GOT3 (cell line): Measurements from ENCODE around the gene NFU1.
A peak's percentile ranks its signal among the peaks of the same experiment; 100 is the strongest.

Source experiments
- DNase-seq: peaks from one replicate; lab custom pipeline; 2025; ENCODE audit warnings: mixed read lengths; lab: John Stamatoyannopoulos, UW

Gene NFU1

GRCh38 chr2:69436938-69437750 lies at the start of gene NFU1:
NFU1 (minus strand) TSS chr2:69437435; CDS start chr2:69437422, 13 bp downstream.
- peak; percentile 80 for DNase-seq

DNA sequence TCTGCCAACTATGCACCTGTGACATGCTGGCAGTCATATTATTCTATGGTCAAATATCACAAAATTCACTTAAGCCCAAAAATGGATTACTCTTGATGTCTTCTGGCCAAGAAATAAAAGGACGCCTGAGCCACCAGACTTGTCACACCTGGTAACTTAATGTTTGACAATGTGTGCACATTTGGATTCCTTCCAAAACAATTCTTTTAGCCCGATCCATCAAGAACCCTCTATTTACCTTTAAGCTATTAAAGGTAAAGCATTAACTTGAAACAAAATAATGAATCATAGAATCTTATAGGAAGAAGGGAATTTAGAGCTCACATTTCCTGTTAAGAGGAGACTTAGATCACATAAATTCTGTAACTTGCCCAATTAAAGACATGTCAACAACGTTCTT lies 46.5 kb upstream of the NFU1 start:
- DNase-seq, result no peak

DNA sequence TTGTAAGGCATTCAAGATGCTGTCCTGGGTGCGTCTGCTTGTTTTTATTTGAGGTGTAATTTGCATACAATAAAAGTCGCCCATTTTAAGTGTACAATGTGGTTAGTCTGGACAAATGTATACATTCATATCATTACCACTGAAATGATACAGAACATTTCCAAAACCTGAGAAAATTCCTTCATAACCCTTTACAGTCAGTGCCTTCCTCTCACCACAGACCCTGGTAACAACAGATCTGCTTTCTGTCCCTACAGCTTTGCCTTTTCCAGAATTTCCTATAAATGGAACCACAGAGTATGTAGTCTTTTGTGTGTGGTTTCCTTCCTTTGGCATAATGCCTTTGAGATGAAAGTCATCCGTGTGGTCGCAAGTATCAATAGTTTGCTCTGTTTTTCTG lies 45.8 kb upstream of the NFU1 start:
- DNase-seq, result no peak

- DNase-seq, result no peak
These were observed 45.2 kb upstream of the NFU1 start for GRCh38 chr2:69482471-69482870.

GRCh38 chr2:69481421-69481820 lies 44.2 kb upstream of the NFU1 start:
- no peak for DNase-seq

GRCh38 chr2:69477627-69478026 lies 40.4 kb upstream of the NFU1 start:
- no peak for DNase-seq

- DNase-seq, result no peak
These were observed 37.5 kb upstream of the NFU1 start for GRCh38 chr2:69474688-69475087.

DNA sequence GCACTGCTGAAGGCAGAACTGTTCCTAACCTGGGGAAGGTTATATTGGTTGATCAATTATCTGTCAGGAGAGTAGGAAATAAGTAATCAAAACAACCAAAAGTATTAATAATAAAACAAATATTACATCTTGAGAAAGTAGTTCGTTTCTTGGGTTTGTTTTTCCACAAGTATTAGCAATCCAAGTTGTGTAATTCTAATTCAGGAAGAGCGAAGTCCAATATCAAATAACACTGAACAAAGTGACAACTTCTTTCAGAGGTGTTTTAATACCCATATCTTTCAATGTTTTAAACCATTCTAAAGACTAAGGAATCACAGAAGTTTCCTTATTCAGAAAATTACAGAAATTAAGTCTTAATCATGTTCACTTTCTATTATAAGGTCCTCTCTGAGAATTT lies 34.6 kb upstream of the NFU1 start:
- no peak for DNase-seq

GRCh38 chr2:69470911-69471310 lies 33.7 kb upstream of the NFU1 start:
- DNase-seq, result no peak

DNA sequence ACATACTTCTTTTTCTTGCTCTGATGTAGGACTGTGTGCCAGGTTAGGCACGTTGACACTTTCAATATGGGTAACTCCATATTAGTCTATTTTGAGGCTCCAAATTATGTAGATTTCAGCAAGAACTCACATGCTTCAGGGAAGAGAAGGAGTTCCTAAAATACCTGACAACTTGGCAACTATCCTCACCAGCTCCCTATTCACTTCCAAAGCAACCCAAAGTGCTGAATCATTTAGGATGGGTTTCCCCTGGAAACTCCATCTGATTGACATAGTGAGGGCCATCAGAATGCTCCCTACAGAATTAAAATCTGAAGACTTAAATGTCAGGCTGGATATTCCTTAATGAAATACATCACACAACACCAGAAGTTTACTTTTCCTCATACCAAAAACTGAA lies 32.5 kb upstream of the NFU1 start:
- DNase-seq, result no peak

DNA sequence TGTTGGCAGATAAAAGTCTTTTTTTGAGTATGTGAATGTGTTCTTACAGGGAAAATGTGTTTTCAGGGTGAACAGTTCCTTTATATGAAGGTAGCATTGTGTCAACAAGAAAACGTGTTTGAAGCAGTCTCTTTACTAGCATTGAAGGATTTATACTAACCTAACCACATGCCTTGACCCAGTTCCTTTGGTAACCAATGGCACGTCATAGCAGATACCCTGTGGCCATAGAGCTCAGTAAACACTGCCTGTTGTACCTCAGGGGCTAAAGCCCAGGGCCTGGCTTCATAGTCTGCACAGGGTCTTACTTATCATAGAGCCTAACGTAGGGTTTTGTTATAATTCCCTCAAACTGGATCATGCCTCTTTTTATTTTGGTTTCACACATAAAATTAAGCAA lies 32.1 kb upstream of the NFU1 start:
- DNase-seq, result no peak

DNA sequence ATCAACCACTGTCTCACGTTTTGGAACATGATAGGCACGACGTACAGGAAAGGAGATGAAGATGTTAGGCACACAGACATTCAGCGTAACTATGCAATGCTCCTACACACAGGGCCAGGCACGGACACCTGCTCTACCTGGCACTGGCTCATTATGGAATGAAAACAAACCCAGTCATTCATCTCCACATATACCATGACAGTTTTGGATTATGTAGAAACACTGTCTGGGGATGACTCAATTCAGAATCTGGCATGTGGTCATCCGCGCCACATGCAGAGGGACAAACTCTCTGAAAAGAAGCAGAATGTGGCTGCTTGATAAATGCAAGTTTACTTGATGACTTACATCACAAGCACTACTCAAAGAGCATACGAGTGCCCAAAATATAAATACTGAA lies 29.5 kb upstream of the NFU1 start:
- DNase-seq, result no peak

GRCh38 chr2:69465513-69466456 lies 28.6 kb upstream of the NFU1 start:
- no peak for DNase-seq

GRCh38 chr2:69464575-69464974 lies 27.3 kb upstream of the NFU1 start:
- no peak for DNase-seq

DNA sequence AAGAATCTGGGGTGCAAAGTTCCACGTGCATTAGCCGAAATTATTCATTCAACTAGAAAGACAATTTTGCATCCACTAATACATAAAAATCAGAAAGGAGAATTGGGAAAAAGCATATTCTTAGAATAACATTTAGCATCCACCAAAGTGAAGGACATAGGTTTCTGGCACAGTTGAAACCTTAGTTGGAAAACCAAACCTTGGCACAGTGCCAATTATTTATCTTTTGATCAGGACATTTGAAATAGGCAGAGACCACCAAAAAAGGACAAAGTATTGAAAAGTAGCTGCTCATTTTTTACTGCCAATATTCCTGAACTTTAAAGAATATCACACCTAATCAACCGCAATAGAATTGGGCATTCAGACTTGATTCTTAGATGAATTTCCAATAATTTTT lies 25.5 kb upstream of the NFU1 start:
- no peak for DNase-seq

GRCh38 chr2:69461404-69461803 lies 24.2 kb upstream of the NFU1 start:
- DNase-seq, result no peak

GRCh38 chr2:69459936-69460335 lies 22.7 kb upstream of the NFU1 start:
- DNase-seq, result no peak

GRCh38 chr2:69456950-69457445 lies 19.8 kb upstream of the NFU1 start:
- no peak for DNase-seq

DNA sequence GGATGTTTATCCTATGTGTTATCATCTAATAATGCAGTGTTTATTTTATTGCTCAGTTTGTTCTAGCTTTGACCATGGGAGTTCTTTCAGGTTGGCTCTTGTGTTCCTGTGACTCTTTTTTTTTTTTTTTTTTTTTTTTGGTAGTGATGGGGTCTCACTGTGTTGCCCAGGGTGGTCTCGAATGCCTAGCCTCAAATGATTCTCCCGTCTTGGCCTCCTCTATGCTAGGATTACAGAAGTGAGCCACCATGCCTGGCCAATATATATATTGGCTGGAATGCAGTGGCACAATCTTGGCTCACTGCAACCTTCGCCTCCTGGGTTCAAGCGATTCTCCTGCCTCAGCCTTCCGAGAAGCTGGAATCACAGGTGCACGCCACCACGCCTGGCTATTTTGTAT lies 18.9 kb upstream of the NFU1 start:
- no peak for DNase-seq

DNA sequence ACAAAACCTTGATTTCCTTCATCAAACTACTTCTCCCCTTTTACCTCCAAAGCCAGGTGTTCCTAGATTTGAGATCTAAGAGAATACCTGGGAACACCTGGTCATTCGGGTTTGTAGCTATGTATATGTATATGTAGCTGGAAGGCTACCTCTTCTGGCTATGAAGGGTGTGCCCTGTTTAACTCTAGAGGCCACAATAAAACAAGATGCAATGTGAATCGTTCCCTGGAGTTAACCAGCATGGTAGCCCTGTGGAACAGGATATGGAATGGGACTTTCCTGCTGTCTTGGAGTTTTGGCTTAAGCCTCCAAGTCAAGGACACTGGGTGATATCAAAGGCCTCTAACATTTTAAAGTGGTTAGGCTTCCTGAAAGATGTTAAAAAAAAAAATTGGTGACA lies 17.7 kb upstream of the NFU1 start:
- DNase-seq, result no peak

- no peak for DNase-seq
These were observed 16.4 kb upstream of the NFU1 start for GRCh38 chr2:69453475-69454129.

DNA sequence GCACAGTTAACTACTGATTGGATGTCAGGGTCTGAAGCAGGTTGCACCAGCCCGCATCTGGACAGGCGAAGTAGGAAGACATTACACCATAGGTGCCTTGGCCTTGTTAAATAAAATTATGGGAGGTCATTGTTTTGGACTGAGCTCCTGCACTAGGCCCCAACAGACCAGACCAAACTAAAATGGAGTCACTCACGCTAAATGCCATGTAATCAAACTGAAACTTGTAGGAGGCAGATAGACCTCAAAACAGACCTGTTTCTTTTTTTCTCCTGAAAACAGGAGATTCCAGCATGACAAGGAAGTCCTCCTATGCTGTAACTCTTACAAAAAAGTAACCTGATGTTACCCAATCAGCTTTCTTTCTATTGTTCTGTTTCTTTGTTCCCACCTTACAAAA lies 15.5 kb upstream of the NFU1 start:
- DNase-seq, result no peak
